Astrocyte of the hippocampus (primary cell): ENCODE data around the gene GNGT2.
A peak's percentile ranks its signal among the peaks of the same experiment; 100 is the strongest.

Experiments
- DNase-seq: peaks from one replicate; pipeline ENCODE4 v3.0.0; 2011; ENCODE audit warnings: low read depth, low spot score

GNGT2 gene

DNA sequence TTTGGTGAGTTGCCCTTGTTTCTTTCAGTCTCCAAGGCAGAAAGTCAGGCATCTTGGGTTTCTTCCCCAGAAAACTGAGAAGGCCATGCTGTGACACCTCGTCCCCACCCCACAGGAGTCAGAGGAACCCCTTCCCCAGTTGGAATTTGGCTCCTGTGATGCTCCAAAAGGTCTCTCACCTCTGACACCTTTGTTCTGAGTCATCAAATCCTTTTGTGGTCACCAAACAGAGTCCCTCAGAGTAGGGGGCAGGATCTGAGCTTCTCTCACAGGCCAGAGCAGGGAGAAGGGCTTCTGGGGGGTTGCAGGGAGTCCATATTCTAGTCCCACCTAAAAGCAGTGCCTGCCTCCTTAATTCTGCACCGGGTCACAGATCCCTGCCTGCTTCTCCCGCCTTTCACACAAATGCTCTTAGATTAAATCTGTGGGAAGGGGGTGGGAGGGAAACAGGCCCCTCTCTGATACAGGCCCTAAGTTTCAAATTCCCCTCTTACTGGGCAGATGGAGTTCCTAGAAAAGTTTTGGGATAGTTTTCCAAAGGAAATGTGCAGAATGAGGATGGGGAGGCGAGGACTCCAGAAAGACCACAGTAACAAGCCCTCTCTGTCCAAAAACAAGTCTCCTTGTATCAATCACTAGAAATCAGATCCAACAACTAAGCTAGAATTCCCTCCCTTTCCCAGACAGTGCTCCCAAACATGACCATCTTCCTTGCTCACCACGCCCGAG is 18.9 kb upstream of the GNGT2 start:
- DNase-seq = no peak

- peak; percentile 80 for DNase-seq
Observed at GRCh38 chr17:49227436-49228261, 17.3 kb upstream of the GNGT2 start.

GRCh38 chr17:49226771-49227435 is 16.5 kb upstream of the GNGT2 start:
- DNase-seq = no peak

- no peak for DNase-seq
Observed at GRCh38 chr17:49225554-49226236, 15.3 kb upstream of the GNGT2 start.

GRCh38 chr17:49224997-49225337 is 14.6 kb upstream of the GNGT2 start:
- DNase-seq = no peak

DNA sequence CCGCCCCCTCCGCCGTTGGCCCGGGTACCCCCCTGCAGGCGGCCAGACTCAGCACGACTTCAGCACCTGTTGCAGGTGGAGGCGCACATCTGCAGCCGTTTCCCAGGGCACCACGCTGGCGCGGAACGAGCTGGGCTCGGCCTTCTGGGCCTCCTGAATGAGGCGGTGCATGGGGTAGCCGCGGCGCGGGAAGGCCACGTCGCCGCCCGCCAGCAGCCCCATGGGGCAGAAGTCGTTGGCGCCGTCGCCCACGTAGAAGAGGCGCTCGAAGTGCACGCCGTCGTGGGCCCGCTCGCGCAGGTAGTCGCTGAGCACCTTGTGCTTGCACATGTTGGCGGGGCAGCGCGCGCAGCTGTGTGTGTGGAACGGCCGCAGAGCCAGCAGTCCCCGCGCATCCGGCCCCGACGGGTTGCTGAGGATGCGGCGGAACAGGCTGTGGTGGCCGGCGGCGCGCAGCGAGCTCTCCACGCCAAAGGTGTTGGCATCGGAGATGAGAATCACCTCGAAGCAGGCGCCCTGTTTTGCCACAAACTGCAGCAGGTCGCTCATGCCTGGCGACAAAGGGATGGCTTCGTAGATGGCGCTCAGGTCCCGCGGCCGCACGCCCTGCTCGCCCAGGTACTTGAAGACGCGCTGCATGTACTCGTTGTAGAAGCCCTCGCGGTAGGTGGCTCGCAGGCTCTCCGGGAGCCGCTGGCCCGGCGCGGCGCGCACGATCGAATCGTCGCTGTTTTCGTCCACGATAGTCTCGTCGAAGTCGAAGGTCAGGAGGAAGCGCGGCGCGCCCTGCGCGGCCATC is 14.0 kb upstream of the GNGT2 start:
- peak; percentile 21 for DNase-seq

DNA sequence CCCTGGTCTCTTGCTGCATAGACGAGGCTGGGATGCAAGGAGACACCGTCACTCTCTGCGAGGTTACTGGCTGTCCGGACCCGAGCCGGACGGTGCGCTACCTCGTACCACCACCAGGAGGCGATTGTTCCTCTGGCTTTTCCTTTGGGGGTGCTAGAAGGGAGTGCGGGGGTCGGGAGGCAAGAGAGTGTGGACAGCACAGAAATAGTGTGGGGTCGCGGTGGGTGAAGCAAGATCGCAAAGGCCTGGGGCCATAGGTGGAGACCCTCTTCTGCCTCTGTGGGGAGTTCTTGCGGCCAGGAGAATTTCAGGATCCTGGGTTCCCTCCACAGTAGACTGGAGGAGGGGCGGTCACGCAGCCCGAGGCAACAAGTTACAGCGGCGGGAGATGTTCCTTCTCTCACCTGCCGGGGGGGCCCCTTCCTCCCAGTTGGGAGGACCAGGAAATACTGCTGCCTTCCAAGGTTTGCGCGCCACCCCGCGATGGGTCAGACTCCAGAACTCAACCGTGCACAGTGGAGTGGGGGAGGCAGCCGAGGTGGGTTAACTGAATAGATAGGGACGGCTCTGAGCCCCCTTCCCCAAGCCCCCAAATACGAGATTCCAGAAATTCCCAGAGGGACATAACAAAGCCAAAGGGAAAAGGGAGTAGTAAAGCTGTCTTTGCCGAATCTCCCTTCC is 13.3 kb upstream of the GNGT2 start:
- DNase-seq = peak; percentile 49

- no peak for DNase-seq
Observed at GRCh38 chr17:49223168-49223516, 12.8 kb upstream of the GNGT2 start.

- DNase-seq = no peak
Observed at GRCh38 chr17:49219987-49220386, 9.6 kb upstream of the GNGT2 start.

DNA sequence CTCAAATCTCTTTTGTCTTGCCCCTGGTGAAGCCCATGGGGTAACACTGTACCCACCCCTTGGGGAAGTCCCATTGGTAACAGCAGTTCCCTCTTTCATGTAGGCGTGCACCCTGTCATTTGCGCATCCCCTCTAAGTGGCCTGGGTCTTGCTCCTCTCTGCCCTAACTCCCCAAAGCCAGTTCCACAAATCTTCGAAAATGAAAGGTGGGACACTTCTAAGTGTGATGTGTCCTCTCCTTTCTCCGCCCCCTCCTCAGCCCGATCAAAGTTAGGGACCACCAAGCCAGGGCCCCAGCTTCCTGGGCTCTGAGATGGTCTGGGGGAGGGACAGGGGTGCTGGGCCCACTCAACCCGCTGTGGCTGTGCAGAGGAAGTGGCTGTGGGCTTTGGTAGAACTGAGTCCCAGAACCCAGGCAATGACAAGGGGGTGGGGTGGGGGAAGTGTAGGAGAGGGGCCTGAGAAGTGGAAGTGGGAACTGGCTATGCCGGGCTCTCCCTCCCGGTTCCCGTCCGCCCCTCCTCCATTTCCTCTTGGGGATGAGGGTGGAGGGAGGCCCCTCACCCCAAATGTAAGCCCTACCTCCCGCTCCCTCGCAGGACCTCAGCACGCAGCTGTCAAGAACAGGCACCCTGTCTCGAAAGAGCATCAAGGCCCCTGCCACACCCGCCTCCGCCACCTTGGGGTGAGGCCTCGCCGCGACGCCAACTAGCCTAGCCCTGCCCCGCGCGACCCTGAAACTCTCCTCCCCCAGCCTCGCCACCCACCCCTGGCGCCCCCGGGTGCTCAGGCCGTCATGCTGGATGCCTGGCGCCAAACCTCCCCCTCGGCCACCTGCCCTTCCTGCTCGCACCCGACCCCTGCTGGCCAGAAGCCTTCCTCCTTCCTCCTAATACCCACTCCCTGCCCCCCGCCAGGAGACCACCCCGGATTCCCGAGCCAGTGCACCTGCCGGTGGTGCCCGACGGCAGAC is 8.9 kb upstream of the GNGT2 start:
- no peak for DNase-seq

- DNase-seq = no peak
Observed at GRCh38 chr17:49217651-49218413, 7.5 kb upstream of the GNGT2 start.

- no peak for DNase-seq
Observed at GRCh38 chr17:49216953-49217650, 6.7 kb upstream of the GNGT2 start.

GRCh38 chr17:49216482-49216881 is 6.1 kb upstream of the GNGT2 start:
- DNase-seq = no peak

DNA sequence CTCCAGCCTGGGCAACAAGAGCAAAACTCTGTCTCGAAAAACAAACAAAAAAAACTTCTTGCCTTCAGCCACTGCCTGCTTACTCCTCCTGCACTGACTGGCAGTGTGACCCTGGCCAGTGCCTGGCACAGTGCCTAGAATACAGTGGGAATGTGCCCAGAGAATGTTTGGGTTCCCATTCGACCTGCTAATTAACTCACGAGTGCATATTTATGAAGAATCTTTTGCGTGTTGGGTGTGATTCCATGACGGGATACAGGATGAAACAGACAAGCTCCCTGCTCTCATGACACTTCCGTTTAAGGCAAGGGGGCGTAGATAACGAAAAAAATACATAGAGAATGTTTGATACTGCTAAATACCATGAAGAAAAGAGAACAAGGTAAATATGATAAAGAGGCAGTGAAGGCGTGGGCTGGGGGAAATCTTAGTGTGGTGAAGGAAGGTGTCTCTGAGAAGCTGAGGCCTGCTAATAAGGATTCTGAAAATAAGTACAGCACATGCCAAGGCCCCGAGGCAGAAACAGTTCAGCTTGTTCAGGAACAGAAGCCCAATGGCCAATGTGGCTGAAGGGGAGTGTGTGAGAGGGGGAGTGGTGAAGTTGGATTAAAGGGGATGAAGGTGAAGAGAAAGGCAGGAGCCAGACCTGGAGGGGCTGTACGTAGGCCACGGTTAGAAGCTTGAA is 4.4 kb upstream of the GNGT2 start:
- DNase-seq = peak; percentile 76

DNA sequence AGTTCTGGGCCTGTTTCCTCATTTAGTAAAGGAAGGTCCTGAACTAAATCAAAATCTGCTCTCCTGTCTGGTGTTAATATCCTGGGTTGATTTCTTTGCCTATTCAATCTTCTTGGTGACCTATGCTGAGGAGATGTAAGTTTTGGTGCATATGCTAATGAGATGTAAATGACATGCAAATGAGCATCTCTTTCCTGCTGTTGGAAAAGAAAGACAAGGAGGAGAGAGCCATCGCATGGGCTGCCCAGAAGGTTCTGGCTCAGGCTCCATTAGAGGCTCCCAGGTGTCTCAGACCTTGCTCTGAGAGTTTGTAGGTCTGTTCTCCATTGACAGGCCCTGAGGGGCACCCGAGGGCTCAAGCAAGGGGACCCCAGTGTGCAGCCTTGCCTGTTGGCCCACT is 3.5 kb upstream of the GNGT2 start:
- DNase-seq = no peak

DNA sequence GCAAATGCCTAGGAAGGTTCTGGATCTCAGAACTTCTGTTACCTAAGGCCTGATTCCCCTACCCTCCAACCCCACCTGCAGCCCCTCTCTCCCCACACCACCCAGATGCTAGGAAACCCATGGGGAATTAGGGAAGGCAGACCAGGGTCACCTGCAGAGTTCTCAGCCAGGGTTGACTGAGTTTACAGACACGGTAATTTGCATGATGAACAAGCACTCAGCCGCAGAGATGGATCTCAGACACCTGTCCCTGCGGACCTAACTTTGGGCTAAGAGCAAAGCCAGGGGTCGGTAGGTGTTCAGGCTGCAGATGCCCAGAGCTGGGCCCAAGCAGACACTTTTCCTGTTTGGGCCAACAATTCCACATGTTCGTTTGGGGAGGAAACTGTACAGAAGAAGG is 3.0 kb upstream of the GNGT2 start:
- no peak for DNase-seq

- no peak for DNase-seq
Observed at GRCh38 chr17:49209061-49209571, 1.3 kb downstream of the GNGT2 start.
